Activated naive CD4-positive, alpha-beta T cell treated with anti-CD3 and anti-CD28 coated beads, Interleukin-2, amount 50 U/mL, for 72 hours (primary cell): ENCODE measurements around the gene ANKIB1. TPM values are rescaled to one million over a fixed set of nuclear protein-coding genes. Genes with fewer than 3 reads are reported as not detected.
"Not testable (repeated sequence)": the region's sequence is repeated elsewhere in the genome, so short reads cannot be mapped to it uniquely, and the experiment has no call there.

ENCODE experiments used
- ATAC-seq, 2 donors: fragments of 150-1000 bp; cut with Tn5 transposase; 2 replicates each; pipeline ENCODE4 v1.10.0; 2021; ENCODE audit warnings: mild to moderate bottlenecking in 2 of 2, moderate library complexity in 2 of 2
- DNase-seq, 2 donors: peaks; one replicate each; pipeline ENCODE4 v3.0.0; 2021 to 2022; ENCODE audit warnings: low spot score in 2 of 2
- H3K27ac Mint-ChIP-seq, 2 donors: one replicate each; pipeline ENCODE4 v1.8.0; 2022; ENCODE audit warnings: mild to moderate bottlenecking in 2 of 2, mixed read lengths in 2 of 2
- H3K36me3 Mint-ChIP-seq, 2 donors: one replicate each; pipeline ENCODE4 v1.8.0; 2022; ENCODE audit warnings: mixed read lengths in 2 of 2
- H3K9me3 Mint-ChIP-seq, 2 donors: one replicate each; pipeline ENCODE4 v1.8.0; 2022; ENCODE audit warnings: mixed read lengths in 2 of 2
- total RNA-seq, 2 donors: library from RNA; stranded (reverse); gene quantifications; one replicate each; pipeline ENCODE4 v1.2.3, GENCODE V29; 2022

Gene ANKIB1
- total RNA-seq, 2 donors from 2014 or later, result 34.4 to 50.7 TPM

DNA sequence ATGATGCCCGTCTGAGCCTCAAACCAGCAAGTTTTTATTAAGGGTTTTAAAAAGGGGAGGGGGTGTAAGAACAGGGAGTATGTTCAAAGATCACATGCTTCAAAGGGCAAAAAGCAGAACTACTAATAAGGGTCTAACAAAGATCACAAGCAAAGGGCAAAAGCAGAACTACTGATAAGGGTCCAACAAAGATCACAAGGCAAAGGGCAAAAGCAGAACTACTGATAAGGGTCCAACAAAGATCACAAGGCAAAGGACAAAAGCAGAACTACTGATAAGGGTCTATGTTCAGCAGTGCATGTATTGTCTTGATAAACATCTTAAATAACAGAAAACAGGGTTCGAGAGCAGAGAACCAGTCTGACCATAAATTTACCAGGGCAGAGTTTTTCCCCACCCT lies 196.9 kb downstream of the ANKIB1 start:
- H3K9me3 Mint-ChIP-seq, ATAC-seq, H3K27ac Mint-ChIP-seq, DNase-seq, H3K36me3 Mint-ChIP-seq: not testable (repeated sequence)

DNA sequence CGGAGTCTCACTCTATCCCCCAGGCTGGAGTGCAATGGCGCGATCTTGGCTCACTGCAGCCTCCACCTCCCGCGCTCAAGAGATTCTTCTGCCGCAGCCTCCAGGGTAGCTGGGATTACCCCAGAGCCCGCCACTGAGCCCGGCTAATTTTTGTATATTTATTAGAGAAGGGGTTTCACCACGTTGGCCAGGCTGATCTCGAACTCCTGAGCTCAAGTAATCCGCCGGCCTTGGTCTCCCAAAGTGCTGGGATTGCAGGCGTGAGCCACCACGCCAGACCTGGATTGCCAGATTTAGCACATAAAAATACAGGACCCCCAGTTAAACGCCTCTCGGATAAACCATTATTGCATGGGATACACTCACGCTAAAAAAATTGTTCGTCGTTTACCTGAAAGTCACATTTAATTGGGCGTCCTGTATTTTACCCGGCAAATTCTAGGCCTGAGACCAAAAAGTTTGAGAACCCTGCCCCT lies 201.1 kb downstream of the ANKIB1 start:
- DNase-seq, result no peak
- Mint-ChIP-seq H3K9me3 (no peaks in the 10 kb centered on the region), H3K27ac (peak overlapping the region; percentile 86 to 93), H3K36me3 (peaks cover 6 to 15% of the 10 kb centered on the region in 2 donors)
- no peak for ATAC-seq

DNA sequence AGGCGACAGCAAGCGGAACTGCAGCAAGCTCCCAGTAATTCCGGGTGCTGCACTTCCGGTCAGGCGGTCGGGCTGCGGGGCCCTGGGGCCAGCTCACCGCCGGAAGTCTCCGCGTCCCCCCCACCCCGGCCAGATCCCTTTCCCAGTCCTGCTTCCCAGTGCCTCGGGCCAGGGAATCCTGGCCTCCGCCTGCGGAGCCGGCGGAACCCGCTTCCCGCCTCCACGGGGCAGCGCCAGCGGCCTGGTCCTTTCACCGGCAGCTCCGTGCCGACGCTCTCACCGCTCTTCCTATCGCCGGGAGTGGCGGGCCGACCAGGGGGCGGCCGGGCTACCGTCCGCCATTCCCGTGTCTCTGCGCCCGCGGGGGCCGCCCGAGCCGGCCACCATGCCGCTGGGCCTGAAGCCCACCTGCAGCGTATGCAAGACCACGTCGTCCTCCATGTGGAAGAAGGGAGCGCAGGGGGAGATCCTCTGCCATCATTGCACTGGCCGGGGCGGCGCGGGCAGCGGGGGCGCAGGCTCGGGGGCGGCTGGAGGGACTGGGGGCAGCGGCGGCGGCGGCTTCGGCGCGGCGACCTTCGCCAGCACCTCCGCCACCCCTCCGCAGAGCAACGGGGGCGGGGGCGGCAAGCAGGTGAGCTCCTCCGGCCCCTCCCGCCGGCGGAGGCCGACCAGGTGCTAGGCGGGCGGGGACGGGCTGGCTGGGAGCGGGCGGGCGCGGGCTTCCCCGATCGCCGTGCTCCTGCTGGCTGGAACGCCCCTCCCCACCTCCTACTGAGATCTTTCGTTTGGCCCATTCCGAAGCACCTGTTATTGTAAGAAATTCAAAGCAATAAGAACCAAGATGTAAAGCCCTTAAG lies 201.8 kb downstream of the ANKIB1 start, which contains the start of gene GATAD1:
Gene GATAD1, plus strand, starts transcription at position 138 of the 860 bp plus-strand sequence. Its CDS starts 248 bp downstream, at position 386.
- H3K27ac Mint-ChIP-seq, result peak within 1 kb of the TSS; percentile 93
- H3K36me3 Mint-ChIP-seq, result peaks cover 6 to 15% of the 10 kb centered on the region in 2 donors
- H3K9me3 Mint-ChIP-seq, result no peaks in the 10 kb centered on the region
- ATAC-seq (peak; percentile 87 to 92), DNase-seq (peak; percentile 83 to 90)

DNA sequence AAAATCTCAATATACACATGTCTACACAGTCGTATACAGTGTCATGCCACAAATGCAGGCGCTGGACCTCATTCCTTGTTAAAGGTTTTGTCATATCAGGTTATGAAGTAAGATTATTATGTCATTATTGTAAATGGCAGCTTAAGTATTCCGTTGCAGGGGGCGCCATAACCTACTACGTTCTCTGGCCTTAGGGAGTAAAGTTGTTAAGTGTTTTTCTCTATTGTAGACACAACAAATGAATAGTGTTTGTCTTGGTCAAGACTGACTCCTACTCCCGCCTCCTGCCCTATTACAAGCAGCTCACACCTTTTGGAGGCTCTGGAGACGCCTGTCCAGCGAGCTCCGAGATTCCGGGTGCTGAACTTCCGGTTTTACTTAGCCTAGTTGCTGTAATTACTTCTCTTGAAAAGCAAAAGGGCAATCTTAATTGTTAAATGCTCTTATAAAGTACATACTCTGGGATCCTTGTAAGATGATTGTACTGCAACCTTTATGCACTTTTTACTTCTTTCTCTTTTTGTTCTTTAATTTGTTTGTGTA lies 202.5 kb downstream of the ANKIB1 start:
- peak overlapping the region; percentile 93 for H3K27ac Mint-ChIP-seq
- DNase-seq, result peak in 1 of 2 donors; percentile 55
- H3K9me3 Mint-ChIP-seq, result no peaks in the 10 kb centered on the region
- peaks cover 6 to 15% of the 10 kb centered on the region in 2 donors for H3K36me3 Mint-ChIP-seq
- ATAC-seq, result peak; percentile 23 to 58

Other genes with a start within 250 kb of the ANKIB1 start
- 10 to 100 TPM; 25.5 to 46.5 TPM for gene CYP51A1, start 111.5 kb upstream of the ANKIB1 start, total RNA-seq
- gene LRRD1, start 66.8 kb upstream of the ANKIB1 start, total RNA-seq, result not detected
- 10 to 100 TPM; 25.9 to 39.7 TPM for gene KRIT1, start 60 bp upstream of the ANKIB1 start, total RNA-seq
- gene GATAD1, start 201.5 kb downstream of the ANKIB1 start, total RNA-seq, result 10 to 100 TPM; 16.8 to 45.6 TPM
- gene ERVW-1, start 232.0 kb downstream of the ANKIB1 start, total RNA-seq, result under 1 TPM in 1 of 2 donors, not detected in 1; 0.23 TPM